Stimulated activated CD4-positive, alpha-beta T cell treated with anti-CD3 and anti-CD28 coated beads, Interleukin-2, amount 100 ng/mL, for 24 hours (primary cell): Measurements from ENCODE around the gene SLC17A1.
"Not testable (repeated sequence)": the region's sequence is repeated elsewhere in the genome, so short reads cannot be mapped to it uniquely, and the experiment has no call there.

Experiments
- DNase-seq, 2 donors: peaks; one replicate each; pipeline ENCODE4 v3.0.0-alpha.2; 2020

SLC17A1 gene

GRCh38 chr6:25756382-25757363 is 75.2 kb downstream of the SLC17A1 start:
- no peak for DNase-seq

GRCh38 chr6:25755483-25755882 is 76.4 kb downstream of the SLC17A1 start:
- DNase-seq, result no peak

DNA sequence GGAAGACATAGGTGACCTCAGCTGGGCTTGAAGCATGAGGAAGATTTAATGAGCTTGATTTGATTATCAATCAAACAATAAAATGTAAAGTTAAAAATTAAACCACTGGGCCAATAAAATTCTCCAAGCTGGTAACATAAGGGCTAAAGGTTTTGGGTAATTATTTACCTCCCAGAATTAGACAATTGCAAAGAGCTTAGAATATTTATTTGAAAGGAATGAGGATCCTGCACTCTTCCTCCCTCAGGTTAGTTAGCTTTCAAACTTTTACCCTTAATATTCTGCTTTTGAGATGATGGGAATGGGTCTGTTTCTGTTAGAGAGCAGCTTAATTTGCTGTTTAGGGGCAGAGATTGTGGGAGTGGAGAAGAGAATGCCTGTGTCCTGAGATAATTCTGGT is 77.3 kb downstream of the SLC17A1 start, which contains the start of gene SLC17A4:
TSS of gene SLC17A4 (plus strand) at position 208 of the 400 bp plus-strand sequence. CDS start 7,221 bp downstream, outside the sequence.
- no peak for DNase-seq

GRCh38 chr6:25753079-25753478 is 78.8 kb downstream of the SLC17A1 start:
- no peak for DNase-seq

GRCh38 chr6:25750906-25751305 is 80.9 kb downstream of the SLC17A1 start:
- no peak for DNase-seq

DNA sequence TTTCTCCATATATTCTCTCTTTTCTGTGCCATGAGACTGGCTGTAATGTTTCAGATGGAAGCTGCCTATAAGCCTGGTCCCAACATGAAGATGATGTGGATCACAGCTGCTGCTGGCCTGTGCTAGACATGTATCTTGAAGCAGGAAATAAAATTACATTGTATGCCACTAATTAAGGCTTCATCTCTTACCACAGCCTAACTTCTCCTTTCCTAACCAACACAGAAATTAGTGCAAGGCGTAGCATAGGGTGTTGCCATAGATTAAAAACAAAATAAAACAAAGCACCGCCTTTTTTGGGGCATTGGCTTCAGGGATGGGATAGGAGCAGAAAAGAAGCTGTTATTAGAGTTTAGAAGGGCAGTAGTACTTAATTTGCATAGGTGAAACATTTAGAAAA is 82.0 kb downstream of the SLC17A1 start:
- DNase-seq, result no peak

- DNase-seq, result not testable (repeated sequence)
Observed at GRCh38 chr6:25748601-25749517, 83.0 kb downstream of the SLC17A1 start.

GRCh38 chr6:25748049-25748448 is 83.8 kb downstream of the SLC17A1 start:
- no peak for DNase-seq

DNA sequence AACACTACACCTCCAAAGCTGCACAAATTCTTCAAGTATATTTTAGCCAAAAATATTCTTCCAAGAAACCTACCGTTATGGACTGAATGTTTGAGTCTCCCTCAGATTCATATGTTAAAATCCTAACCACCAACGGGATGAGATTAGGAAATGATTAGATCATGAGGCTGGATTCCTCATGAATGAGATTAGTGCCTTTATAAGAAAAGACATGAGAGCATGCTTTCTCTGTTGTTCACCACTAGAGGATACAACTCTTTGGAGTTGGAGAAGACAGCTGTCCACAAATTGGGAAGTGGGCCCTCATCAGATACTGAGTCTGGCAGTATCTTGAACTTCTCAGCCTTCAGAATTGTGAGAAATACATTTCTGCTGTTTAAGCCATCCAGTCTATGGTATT is 84.4 kb downstream of the SLC17A1 start:
- no peak for DNase-seq

- no peak for DNase-seq
Observed at GRCh38 chr6:25746968-25747367, 84.9 kb downstream of the SLC17A1 start.

- no peak for DNase-seq
Observed at GRCh38 chr6:25745836-25746235, 86.0 kb downstream of the SLC17A1 start.

GRCh38 chr6:25743868-25744267 is 88.0 kb downstream of the SLC17A1 start:
- DNase-seq, result no peak

DNA sequence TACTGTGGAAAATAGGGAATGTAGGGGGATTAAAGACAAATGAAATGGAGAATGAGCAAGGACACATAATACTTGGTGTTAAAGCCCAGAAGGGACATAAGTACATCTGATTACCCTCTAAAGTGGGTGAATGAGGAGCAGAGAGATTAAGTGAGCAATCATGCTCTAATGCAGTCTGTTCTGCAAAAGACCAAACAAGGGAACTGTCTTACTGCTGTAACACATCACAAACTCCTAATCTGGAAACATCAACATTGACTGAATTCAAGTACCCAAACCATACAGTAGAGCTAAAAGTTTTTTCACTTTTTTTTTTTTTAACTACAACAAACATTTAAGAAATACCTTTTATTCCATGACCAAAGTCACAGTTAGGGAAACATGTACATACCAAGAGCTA is 96.6 kb downstream of the SLC17A1 start:
- no peak for DNase-seq
